Astrocyte (in vitro differentiated cells and primary cell): Measurements from ENCODE around the gene KRT12. TPM values are rescaled to one million over a fixed set of nuclear protein-coding genes. Genes with fewer than 3 reads are reported as not detected.

ENCODE experiments used
- DNase-seq: peaks from one replicate; pipeline ENCODE4 v3.0.0-alpha.2; 2010; ENCODE audit warnings: low read depth
- FAIRE-seq: peaks from 2 replicates; lab custom pipeline; 2011; peaks lifted over from hg19 to GRCh38; lab: Jason Lieb, UNC
- H2AFZ ChIP-seq: 2 replicates; pipeline ENCODE4 v1.6.0; 2012; ENCODE audit warnings: low read depth, low read length, inconsistent platforms
- H3K27ac ChIP-seq: 2 replicates; pipeline ENCODE4 v1.5.1; 2011; ENCODE audit warnings: low read depth, low read length, inconsistent platforms
- H3K27me3 ChIP-seq: 2 replicates; pipeline ENCODE4 v1.6.0; 2011; ENCODE audit warnings: low read length, inconsistent platforms; ENCODE audit not compliant: insufficient read depth
- H3K36me3 ChIP-seq: 2 replicates; pipeline ENCODE4 v1.5.1; 2011; ENCODE audit warnings: low read length, inconsistent platforms; ENCODE audit not compliant: insufficient read depth
- H3K4me1 ChIP-seq: 2 replicates; pipeline ENCODE4 v1.5.1; 2011; ENCODE audit warnings: low read length, inconsistent platforms; ENCODE audit not compliant: insufficient read depth
- H3K4me2 ChIP-seq: 2 replicates; pipeline ENCODE4 v1.6.0; 2012; ENCODE audit warnings: low read length, inconsistent platforms
- H3K4me3 ChIP-seq: 2 replicates; pipeline ENCODE4 v1.5.1; 2011; ENCODE audit warnings: low read depth, mild to moderate bottlenecking, low read length, inconsistent platforms; ENCODE audit not compliant: insufficient read depth
- H3K79me2 ChIP-seq: 2 replicates; pipeline ENCODE4 v1.6.0; 2012; ENCODE audit warnings: mild to moderate bottlenecking, low read length, inconsistent platforms; ENCODE audit not compliant: insufficient read depth
- H3K9ac ChIP-seq: 2 replicates; pipeline ENCODE4 v1.6.0; 2012; ENCODE audit warnings: mild to moderate bottlenecking, low read length, inconsistent platforms
- H3K9me3 ChIP-seq: 2 replicates; pipeline ENCODE4 v1.5.1; 2012; ENCODE audit warnings: low read depth, mild to moderate bottlenecking, low read length, inconsistent platforms; ENCODE audit not compliant: insufficient read depth
- H4K20me1 ChIP-seq: 2 replicates; pipeline ENCODE4 v1.6.0; 2012; ENCODE audit warnings: low read length, inconsistent platforms; ENCODE audit not compliant: insufficient read depth
- H3K27ac Mint-ChIP-seq: one replicate; pipeline ENCODE4 v1.8.0; 2021; ENCODE audit warnings: mild to moderate bottlenecking, mixed read lengths; ENCODE audit not compliant: unreplicated experiment
- H3K27me3 Mint-ChIP-seq: one replicate; pipeline ENCODE4 v1.8.0; 2021; ENCODE audit warnings: low read depth, mixed read lengths; ENCODE audit not compliant: unreplicated experiment
- H3K36me3 Mint-ChIP-seq: one replicate; pipeline ENCODE4 v1.8.0; 2021; ENCODE audit warnings: low read depth, mixed read lengths; ENCODE audit not compliant: unreplicated experiment
- H3K4me1 Mint-ChIP-seq: one replicate; pipeline ENCODE4 v1.8.0; 2021; ENCODE audit warnings: low read depth, mixed read lengths; ENCODE audit not compliant: unreplicated experiment
- H3K4me3 Mint-ChIP-seq: one replicate; pipeline ENCODE4 v1.8.0; 2021; ENCODE audit warnings: mild to moderate bottlenecking, moderate library complexity, mixed read lengths; ENCODE audit not compliant: unreplicated experiment
- H3K9me3 Mint-ChIP-seq: one replicate; pipeline ENCODE4 v1.8.0; 2021; ENCODE audit warnings: mild to moderate bottlenecking, mixed read lengths; ENCODE audit not compliant: unreplicated experiment
- CTCF ChIP-seq: IDR thresholded peaks from 2 replicates; pipeline ENCODE4 v1.5.1; 2011; ENCODE audit warnings: low read depth, mild to moderate bottlenecking, inconsistent platforms, low read length, moderate library complexity; ENCODE audit not compliant: insufficient read depth
- EZH2 ChIP-seq: IDR thresholded peaks from 2 replicates; pipeline ENCODE4 v1.6.1; 2012; ENCODE audit warnings: mild to moderate bottlenecking, low read length, inconsistent platforms; ENCODE audit not compliant: insufficient read depth
- total RNA-seq: library from RNA; stranded (reverse); gene quantifications from 2 replicates; pipeline ENCODE4 v1.2.1, GENCODE V29; 2021

KRT12 gene
- total RNA-seq, 1 donor from 2014 or later: not detected

- Mint-ChIP-seq H3K36me3 (no peaks in the 10 kb centered on the region), H3K27ac (peak overlapping the region; percentile 100), H3K4me3 (no peak overlapping the region), H3K4me1 (peaks cover 21% of the 10 kb centered on the region), H3K27me3 (no peaks in the 10 kb centered on the region), H3K9me3 (no peaks in the 10 kb centered on the region)
- TF ChIP-seq CTCF (no peak), EZH2 (no peak)
- Histone ChIP-seq H3K79me2 (no peaks in the 10 kb centered on the region), H3K4me3 (no peak overlapping the region), H3K36me3 (no peaks in the 10 kb centered on the region), H4K20me1 (no peaks in the 10 kb centered on the region), H3K27me3 (no peaks in the 10 kb centered on the region), H3K9ac (peak overlapping the region; percentile 69), H3K4me2 (peak overlapping the region; percentile 8), H3K4me1 (peaks cover 24% of the 10 kb centered on the region), H3K27ac (peak overlapping the region; percentile 98), H3K9me3 (no peaks in the 10 kb centered on the region), H2AFZ (no peak overlapping the region)
- DNase-seq (peak; percentile 99), FAIRE-seq (peak; percentile 69)
Observed at GRCh38 chr17:40915199-40915661, 48.2 kb upstream of the KRT12 start.

- no peak for FAIRE-seq
- H3K79me2 ChIP-seq: no peaks in the 10 kb centered on the region
- peak overlapping the region; percentile 67 for H3K9ac ChIP-seq
- H2AFZ ChIP-seq: no peak overlapping the region
- H3K9me3 Mint-ChIP-seq: no peaks in the 10 kb centered on the region
- no peak for TF ChIP-seq CTCF
- no peak for TF ChIP-seq EZH2
- no peak overlapping the region for H3K4me2 ChIP-seq
- no peaks in the 10 kb centered on the region for H3K36me3 Mint-ChIP-seq
- peak overlapping the region; percentile 100 for H3K27ac Mint-ChIP-seq
- no peaks in the 10 kb centered on the region for H4K20me1 ChIP-seq
- H3K4me3 Mint-ChIP-seq: no peak overlapping the region
- H3K4me1 Mint-ChIP-seq: peaks cover 27% of the 10 kb centered on the region
- DNase-seq: no peak
- H3K27me3 ChIP-seq: no peaks in the 10 kb centered on the region
- H3K27me3 Mint-ChIP-seq: no peaks in the 10 kb centered on the region
- peak overlapping the region; percentile 98 for H3K27ac ChIP-seq
- no peaks in the 10 kb centered on the region for H3K36me3 ChIP-seq
- no peak overlapping the region for H3K4me3 ChIP-seq
- no peaks in the 10 kb centered on the region for H3K9me3 ChIP-seq
- H3K4me1 ChIP-seq: peaks cover 32% of the 10 kb centered on the region
Observed at GRCh38 chr17:40914075-40914855, 47.2 kb upstream of the KRT12 start.
